Measurements from ENCODE around the gene ZHX3.
"Not testable (repeated sequence)": the region's sequence is repeated elsewhere in the genome, so short reads cannot be mapped to it uniquely, and the experiment has no call there.

Gene ZHX3

DNA sequence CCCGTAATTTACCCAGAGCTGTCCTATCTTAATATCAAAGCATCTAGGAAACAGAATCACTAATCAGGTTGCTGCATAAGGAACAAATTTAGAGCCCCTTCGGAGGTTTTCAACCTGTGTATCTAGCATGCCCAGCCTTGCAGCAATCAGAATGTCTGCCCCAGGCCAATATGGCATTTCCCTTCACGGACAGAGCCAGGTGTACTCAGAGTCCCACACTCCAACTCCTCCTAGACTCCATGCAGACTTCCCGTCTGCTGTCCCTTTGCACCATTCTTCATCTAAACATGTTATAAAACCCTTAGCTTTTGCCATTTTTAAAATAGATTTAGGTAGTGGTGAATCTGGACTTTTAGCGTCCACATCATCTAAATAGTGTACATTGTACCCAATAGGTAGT lies 61.0 kb downstream of the ZHX3 start:
- Histone ChIP-seq H3K4me3 (ENCODE audit: extremely low read depth, insufficient read depth, low read length, poor library complexity, severe bottlenecking) (no peak overlapping the region), H3K4me1 (ENCODE audit: control insufficient read depth, insufficient read depth, low read length, poor library complexity, severe bottlenecking) (no peaks in the 10 kb centered on the region), H3K9me3 (ENCODE audit: control insufficient read depth, low read length) (no peaks in the 10 kb centered on the region), H3K27ac (ENCODE audit: low read depth, low read length, severe bottlenecking) (no peak overlapping the region), H3K36me3 (ENCODE audit: control insufficient read depth, insufficient read depth, low read length) (no peaks in the 10 kb centered on the region)
- 91 to 97% methylated on average over 2 to 4 of the region's 5 CpGs for WGBS, 2 experiments (ENCODE audit: insufficient coverage in 2 of 2)

DNA sequence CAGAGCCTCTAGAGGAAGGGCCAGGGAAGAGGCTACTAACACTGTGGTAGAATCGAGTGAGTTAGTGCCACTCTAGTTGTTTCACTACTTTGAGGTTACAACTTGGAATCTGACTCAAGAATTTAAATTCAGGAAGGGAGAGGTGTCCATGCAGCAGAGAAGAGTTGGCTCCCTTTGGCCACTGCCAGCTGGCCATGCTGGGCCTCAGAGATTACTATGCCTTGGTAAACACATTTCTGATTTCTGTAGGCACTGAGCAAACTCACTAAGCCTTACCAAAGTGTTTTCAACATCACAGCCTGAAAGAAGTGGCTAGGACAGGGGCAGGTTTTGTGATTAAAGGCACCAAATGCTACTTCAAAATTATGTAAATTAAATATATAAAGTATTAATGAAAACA lies 61.9 kb downstream of the ZHX3 start:
- 100% methylated on average over 1 of the region's 1 CpG; no CpG with 5 or more reads in 1 of the 2 experiments for WGBS, 2 experiments (ENCODE audit: insufficient coverage in 2 of 2)
- no peaks in the 10 kb centered on the region for H3K4me1 ChIP-seq (ENCODE audit: control insufficient read depth, insufficient read depth, low read length, poor library complexity, severe bottlenecking)

DNA sequence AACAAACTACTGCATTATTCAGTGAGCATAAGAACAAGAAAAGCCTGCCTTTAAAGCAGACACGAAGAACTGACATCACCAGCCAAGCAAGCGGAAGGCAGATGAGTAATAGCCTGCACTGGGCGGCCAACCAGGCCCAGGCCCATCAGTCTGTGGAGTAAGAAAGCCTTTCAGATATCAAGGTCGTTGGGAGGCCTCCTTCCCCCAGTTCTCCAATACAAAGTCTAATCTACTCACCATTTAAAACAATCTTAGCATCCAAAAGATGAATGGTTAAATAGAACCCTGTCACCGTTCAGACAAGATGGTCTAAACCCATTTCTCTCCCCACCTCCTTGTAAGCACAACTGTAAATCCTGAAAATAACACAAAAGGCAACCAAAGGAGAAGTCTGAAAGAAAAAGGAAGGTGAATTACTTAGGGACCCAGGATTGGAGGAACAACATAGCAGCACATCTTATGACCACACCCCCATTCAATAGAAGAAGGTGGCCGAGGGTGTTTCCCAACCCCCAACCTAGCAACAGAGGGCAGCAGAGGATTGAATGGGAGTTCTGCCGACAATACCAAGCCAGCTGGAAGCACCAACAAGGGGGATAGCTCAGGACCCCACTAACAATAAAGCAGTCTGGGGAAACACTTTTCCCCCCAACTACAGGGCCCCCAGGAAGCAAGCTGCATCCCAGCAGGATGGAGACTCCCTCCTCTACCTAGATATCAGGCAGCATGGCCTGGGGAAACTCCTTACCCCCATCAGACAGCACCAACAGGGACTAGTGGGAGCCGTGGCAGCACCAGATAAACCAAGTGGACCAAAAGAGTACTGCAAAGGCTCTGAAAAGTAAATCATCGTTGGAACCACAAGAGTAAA lies 67.9 kb downstream of the ZHX3 start:
- H3K4me1 ChIP-seq (ENCODE audit: control insufficient read depth, insufficient read depth, low read length, poor library complexity, severe bottlenecking): peaks cover 12% of the 10 kb centered on the region

More for the DNA sequence above, 61.9 kb downstream of the ZHX3 start:
- H3K4me3 ChIP-seq (ENCODE audit: extremely low read depth, insufficient read depth, low read length, poor library complexity, severe bottlenecking): no peak overlapping the region
- no peaks in the 10 kb centered on the region for H3K36me3 ChIP-seq (ENCODE audit: control insufficient read depth, insufficient read depth, low read length)
- H3K9me3 ChIP-seq (ENCODE audit: control insufficient read depth, low read length): no peaks in the 10 kb centered on the region
- no peak overlapping the region for H3K27ac ChIP-seq (ENCODE audit: low read depth, low read length, severe bottlenecking)

DNA sequence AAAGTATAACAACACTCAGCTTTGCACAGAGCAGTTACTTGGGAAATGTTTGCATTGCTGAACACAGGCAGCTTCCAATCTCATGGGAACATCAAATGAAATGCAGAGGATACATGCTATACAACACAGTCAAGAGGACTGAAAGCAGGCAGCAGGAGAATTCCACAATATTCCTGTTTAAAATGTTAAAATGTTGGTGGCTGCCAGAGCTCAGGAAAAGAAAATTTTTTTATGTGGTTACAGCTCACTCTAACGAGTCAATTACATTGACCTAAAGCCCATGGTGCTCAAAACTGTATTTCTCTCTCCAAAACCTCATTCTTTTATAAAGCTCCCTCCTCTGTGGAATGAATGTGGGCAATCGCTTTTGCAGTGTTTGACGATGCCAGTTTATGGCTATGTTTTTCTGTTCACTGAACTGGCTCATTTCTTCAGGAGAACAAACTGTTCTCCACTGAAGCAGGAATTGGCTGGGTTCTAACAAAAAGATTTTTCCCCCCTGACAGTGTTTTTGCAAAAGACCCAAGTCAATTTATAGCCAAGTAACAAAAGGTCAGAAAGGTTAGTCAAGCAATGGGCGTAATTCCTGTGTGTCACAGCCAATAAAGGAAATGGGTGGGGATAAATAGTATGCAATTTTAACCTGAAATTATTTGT lies 69.0 kb downstream of the ZHX3 start:
- H3K36me3 ChIP-seq (ENCODE audit: control insufficient read depth, insufficient read depth, low read length): no peaks in the 10 kb centered on the region
- no peaks in the 10 kb centered on the region for H3K9me3 ChIP-seq (ENCODE audit: control insufficient read depth, low read length)
- WGBS, 2 experiments (ENCODE audit: insufficient coverage in 2 of 2): 95 to 100% methylated on average over 2 of the region's 4 CpGs
- H3K27ac ChIP-seq (ENCODE audit: low read depth, low read length, severe bottlenecking): no peak overlapping the region
- H3K4me1 ChIP-seq (ENCODE audit: control insufficient read depth, insufficient read depth, low read length, poor library complexity, severe bottlenecking): peaks cover 12% of the 10 kb centered on the region
- no peak overlapping the region for H3K4me3 ChIP-seq (ENCODE audit: extremely low read depth, insufficient read depth, low read length, poor library complexity, severe bottlenecking)

More for the DNA sequence above, 67.9 kb downstream of the ZHX3 start:
- no peaks in the 10 kb centered on the region for H3K36me3 ChIP-seq (ENCODE audit: control insufficient read depth, insufficient read depth, low read length)
- no peaks in the 10 kb centered on the region for H3K9me3 ChIP-seq (ENCODE audit: control insufficient read depth, low read length)
- H3K27ac ChIP-seq (ENCODE audit: low read depth, low read length, severe bottlenecking): peak overlapping the region; percentile 46
- 11 to 32% methylated on average over 3 to 4 of the region's 9 CpGs for WGBS, 2 experiments (ENCODE audit: insufficient coverage in 2 of 2)
- no peak overlapping the region for H3K4me3 ChIP-seq (ENCODE audit: extremely low read depth, insufficient read depth, low read length, poor library complexity, severe bottlenecking)

DNA sequence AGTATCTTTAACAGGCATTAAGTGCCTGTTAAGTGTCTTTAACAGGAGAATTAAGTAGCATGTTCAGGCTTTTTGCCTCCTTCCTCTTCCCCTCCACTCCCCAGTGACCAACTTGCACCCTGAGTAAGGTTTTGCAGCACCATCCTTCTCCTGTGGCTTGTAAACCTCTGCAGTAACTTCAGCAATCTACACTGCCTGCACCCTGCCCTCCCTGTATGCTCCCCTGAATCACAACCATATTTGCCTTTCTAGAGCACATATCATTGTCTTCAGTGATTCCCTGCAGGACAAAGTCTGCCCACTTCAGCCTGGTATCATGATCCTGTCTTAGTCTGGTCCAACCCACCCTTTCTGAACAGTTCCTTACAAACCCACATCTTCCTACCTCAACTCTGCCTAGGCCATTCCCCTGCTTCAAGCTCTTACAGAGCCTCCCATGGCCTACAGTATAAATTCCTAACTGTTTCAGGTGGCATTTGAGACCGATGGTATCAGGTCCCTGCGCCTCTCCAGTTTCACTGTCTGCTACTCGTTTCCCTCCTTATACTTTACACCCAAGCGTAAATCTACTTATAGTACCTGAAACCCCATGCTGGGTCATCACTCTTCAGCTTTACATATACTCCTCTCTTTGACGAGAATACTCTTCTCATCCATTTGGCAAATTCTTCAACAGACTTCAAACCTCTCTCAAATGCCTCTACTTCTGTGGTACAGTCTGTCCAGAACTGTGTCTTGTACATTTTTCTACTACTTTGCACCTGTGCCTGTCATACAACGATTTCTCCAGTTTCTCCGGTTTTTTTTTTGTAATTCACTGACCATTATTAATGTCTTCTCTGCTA lies 69.8 kb downstream of the ZHX3 start:
- H3K27ac ChIP-seq (ENCODE audit: low read depth, low read length, severe bottlenecking): no peak overlapping the region
- WGBS, 2 experiments (ENCODE audit: insufficient coverage in 2 of 2): 85 to 90% methylated on average over 7 of the region's 7 CpGs
- no peaks in the 10 kb centered on the region for H3K9me3 ChIP-seq (ENCODE audit: control insufficient read depth, low read length)

DNA sequence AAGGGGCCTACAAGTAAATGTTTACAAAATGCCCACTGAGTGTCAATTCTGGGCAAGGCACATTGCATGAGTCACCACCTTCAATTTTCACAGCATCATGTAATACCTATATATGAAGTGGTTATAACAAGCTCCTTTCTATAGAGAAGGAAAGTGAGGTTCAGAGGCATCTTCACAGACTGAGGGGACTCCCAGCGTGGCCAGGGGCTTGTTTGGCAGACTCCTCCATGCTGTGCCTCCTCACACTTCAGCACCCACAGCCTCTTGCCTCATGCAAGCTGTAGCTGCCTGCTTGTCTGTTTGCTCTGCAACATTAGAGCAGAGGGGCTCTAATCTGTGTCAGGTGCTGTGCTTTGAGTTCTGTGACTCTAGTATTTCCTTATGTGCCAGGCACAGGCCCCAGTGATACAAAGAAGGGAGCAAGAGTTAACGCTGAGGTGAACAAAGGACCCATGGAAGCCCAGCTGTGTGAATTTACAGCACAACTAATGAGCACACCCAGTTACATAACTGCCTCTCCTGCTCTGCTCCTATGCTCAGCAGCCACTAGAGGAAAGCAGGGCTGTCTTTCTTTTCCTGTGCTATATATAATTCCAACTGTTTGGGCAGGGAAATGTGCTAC lies 72.3 kb downstream of the ZHX3 start:
- WGBS, 2 experiments (ENCODE audit: insufficient coverage in 2 of 2): 48 to 56% methylated on average over 2 of the region's 2 CpGs
- Histone ChIP-seq H3K4me3 (ENCODE audit: extremely low read depth, insufficient read depth, low read length, poor library complexity, severe bottlenecking) (no peak overlapping the region), H3K36me3 (ENCODE audit: control insufficient read depth, insufficient read depth, low read length) (no peaks in the 10 kb centered on the region), H3K4me1 (ENCODE audit: control insufficient read depth, insufficient read depth, low read length, poor library complexity, severe bottlenecking) (peaks cover 12% of the 10 kb centered on the region), H3K9me3 (ENCODE audit: control insufficient read depth, low read length) (no peaks in the 10 kb centered on the region), H3K27ac (ENCODE audit: low read depth, low read length, severe bottlenecking) (no peak overlapping the region)

More for the DNA sequence above, 69.8 kb downstream of the ZHX3 start:
- H3K4me3 ChIP-seq (ENCODE audit: extremely low read depth, insufficient read depth, low read length, poor library complexity, severe bottlenecking): no peak overlapping the region
- H3K4me1 ChIP-seq (ENCODE audit: control insufficient read depth, insufficient read depth, low read length, poor library complexity, severe bottlenecking): peaks cover 12% of the 10 kb centered on the region
- H3K36me3 ChIP-seq (ENCODE audit: control insufficient read depth, insufficient read depth, low read length): no peaks in the 10 kb centered on the region

DNA sequence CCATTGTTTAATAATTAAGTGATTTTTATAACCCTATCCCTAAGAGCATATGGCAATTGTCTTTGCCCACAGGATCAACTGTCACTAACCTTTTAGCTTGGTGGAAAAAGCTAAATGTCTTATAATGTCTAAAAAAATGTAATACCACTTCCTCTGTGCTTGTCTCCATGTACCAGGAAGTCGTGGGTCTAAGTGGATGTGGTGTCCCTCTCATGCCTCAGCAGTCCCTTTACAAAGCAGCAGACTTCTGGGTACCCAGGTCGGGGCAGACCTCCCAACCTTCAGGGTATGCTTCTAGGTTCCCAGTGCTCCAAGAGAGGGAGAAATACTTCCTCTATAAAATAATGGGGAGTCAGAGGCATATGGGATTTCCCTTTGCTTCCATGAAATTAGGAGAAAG lies 74.7 kb downstream of the ZHX3 start:
- Histone ChIP-seq H3K9me3 (ENCODE audit: control insufficient read depth, low read length) (no peaks in the 10 kb centered on the region), H3K36me3 (ENCODE audit: control insufficient read depth, insufficient read depth, low read length) (no peaks in the 10 kb centered on the region), H3K27ac (ENCODE audit: low read depth, low read length, severe bottlenecking) (no peak overlapping the region), H3K4me3 (ENCODE audit: extremely low read depth, insufficient read depth, low read length, poor library complexity, severe bottlenecking) (no peak overlapping the region), H3K4me1 (ENCODE audit: control insufficient read depth, insufficient read depth, low read length, poor library complexity, severe bottlenecking) (no peaks in the 10 kb centered on the region)
- no CpG with 5 or more reads among the region's 2 CpGs for WGBS, 2 experiments (ENCODE audit: insufficient coverage in 2 of 2)

DNA sequence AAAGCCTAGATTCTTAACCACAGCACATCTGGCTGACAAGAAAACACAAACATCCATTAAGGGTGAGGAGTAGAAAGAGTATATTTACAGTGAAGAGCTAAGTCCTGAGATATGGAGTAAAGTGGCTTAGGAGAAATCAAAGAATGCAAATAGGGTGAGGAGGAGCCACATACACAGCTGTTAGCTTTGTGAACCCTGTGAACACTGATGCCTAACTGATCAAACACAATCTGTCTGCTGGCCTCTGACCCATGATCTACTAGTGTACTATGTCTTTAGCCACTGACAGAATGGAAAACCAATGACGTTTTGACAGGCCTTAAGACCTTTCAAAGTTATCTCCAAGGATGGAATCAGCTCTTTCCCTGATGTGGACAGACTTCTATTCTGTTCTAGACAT lies 75.2 kb downstream of the ZHX3 start:
- 60% methylated on average over 1 of the region's 1 CpG; no CpG with 5 or more reads in 1 of the 2 experiments for WGBS, 2 experiments (ENCODE audit: insufficient coverage in 2 of 2)
- H3K36me3 ChIP-seq (ENCODE audit: control insufficient read depth, insufficient read depth, low read length): no peaks in the 10 kb centered on the region
- no peaks in the 10 kb centered on the region for H3K9me3 ChIP-seq (ENCODE audit: control insufficient read depth, low read length)
- no peaks in the 10 kb centered on the region for H3K4me1 ChIP-seq (ENCODE audit: control insufficient read depth, insufficient read depth, low read length, poor library complexity, severe bottlenecking)
- no peak overlapping the region for H3K27ac ChIP-seq (ENCODE audit: low read depth, low read length, severe bottlenecking)
- no peak overlapping the region for H3K4me3 ChIP-seq (ENCODE audit: extremely low read depth, insufficient read depth, low read length, poor library complexity, severe bottlenecking)

DNA sequence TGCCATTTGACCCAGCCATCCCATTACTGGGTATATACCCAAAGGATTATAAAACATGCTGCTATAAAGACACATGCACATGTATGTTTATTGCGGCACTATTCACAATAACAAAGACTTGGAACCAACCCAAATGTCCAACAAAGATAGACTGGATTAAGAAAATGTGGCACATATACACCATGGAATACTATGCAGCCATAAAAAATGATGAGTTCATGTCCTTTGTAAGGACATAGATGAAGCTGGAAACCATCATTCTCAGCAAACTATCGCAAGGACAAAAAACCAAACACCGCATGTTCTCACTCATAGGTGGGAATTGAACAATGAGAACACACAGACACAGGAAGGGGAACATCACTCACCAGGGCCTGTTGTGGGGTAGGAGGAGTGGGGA lies 80.3 kb downstream of the ZHX3 start:
- not testable (repeated sequence) for H3K9me3 ChIP-seq (ENCODE audit: control insufficient read depth, low read length); H3K4me3 ChIP-seq (ENCODE audit: extremely low read depth, insufficient read depth, low read length, poor library complexity, severe bottlenecking); H3K36me3 ChIP-seq (ENCODE audit: control insufficient read depth, insufficient read depth, low read length); H3K27ac ChIP-seq (ENCODE audit: low read depth, low read length, severe bottlenecking)
- peaks cover 13% of the 10 kb centered on the region for H3K4me1 ChIP-seq (ENCODE audit: control insufficient read depth, insufficient read depth, low read length, poor library complexity, severe bottlenecking)
- no CpG with 5 or more reads among the region's 3 CpGs for WGBS, 2 experiments (ENCODE audit: insufficient coverage in 2 of 2)

DNA sequence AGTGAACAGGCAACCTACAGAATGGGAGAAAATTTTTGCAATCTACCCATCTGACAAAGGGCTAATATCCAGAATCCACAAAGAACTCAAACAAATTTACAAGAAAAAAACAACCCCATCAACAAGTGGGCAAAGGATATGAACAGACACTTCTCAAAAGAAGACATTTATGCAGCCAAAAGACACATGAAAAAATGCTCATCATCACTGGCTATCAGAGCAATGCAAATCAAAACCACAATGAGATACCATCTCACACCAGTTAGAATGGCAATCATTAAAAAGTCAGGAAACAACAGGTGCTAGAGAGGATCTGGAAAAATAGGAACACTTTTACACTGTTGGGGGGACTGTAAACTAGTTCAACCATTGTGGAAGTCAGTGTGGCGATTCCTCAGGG lies 80.7 kb downstream of the ZHX3 start:
- not testable (repeated sequence) for H3K36me3 ChIP-seq (ENCODE audit: control insufficient read depth, insufficient read depth, low read length); H3K9me3 ChIP-seq (ENCODE audit: control insufficient read depth, low read length); H3K4me3 ChIP-seq (ENCODE audit: extremely low read depth, insufficient read depth, low read length, poor library complexity, severe bottlenecking); H3K27ac ChIP-seq (ENCODE audit: low read depth, low read length, severe bottlenecking)
- H3K4me1 ChIP-seq (ENCODE audit: control insufficient read depth, insufficient read depth, low read length, poor library complexity, severe bottlenecking): peaks cover 17% of the 10 kb centered on the region
- WGBS, 2 experiments (ENCODE audit: insufficient coverage in 2 of 2): no CpG with 5 or more reads among the region's 1 CpG

All from mesodermal cell (in vitro differentiated cells).